ENCODE results near the gene HSPB9. TPM values are rescaled to one million over a fixed set of nuclear protein-coding genes. Genes with fewer than 3 reads are reported as not detected.

HSPB9 gene
- total and polyA plus RNA-seq, 2 of the 8 experiments (the other 6 are each of a cell fraction or from before 2014, with no cell fraction given) = 0.27 to 0.30 TPM

GRCh38 chr17:42109086-42109485 lies 13.5 kb upstream of the HSPB9 start:
- no peaks in the 10 kb centered on the region for H3K9me3 ChIP-seq (ENCODE audit: insufficient read depth in 2 of 2, low read depth in 1 of 2, low read length in 1 of 2)
- POLR2A ChIA-PET (ENCODE audit: partially characterized antibody) = interaction anchor here (7.2 kb wide), 1 partner anchor 12 kb away, joined by 51 read pairs; the partner anchor contains the start of genes HSPB9 and KAT2A
- WGBS, 2 experiments (ENCODE audit: extremely low coverage in 1 of 2, insufficient coverage in 1 of 2, insufficient read length in 1 of 2, insufficient replicate concordance in 2 of 2, low coverage in 1 of 2, low lambda C conversion rate in 2 of 2, missing lambda C conversion rate in 1 of 2) = 85% methylated on average over 9 of the region's 9 CpGs; no CpG with 5 or more reads in 1 of the 2 experiments
- H2BK120ac ChIP-seq (replicated peaks; ENCODE audit: low read depth, low read length) = no peak overlapping the region
- H2BK15ac ChIP-seq (ENCODE audit: low read length) = no peak overlapping the region; the same call in 1 of the 2 replicates
- no peak for DNase-seq (ENCODE audit: low read depth in 1 of 2, low spot score in 2 of 2)
- no peak overlapping the region for H3K18ac ChIP-seq (ENCODE audit: extremely low read depth, low read length)
- no peak overlapping the region for H3K56ac ChIP-seq (replicated peaks; ENCODE audit: insufficient read length, low read depth, low read length)
- H4K91ac ChIP-seq (replicated peaks; ENCODE audit: insufficient read length, low read length) = peak overlapping the region; percentile 55
- H3K79me1 ChIP-seq (ENCODE audit: low read depth, low read length) = no peaks in the 10 kb centered on the region
- H2AK5ac ChIP-seq (ENCODE audit: low read depth, low read length) = no peak overlapping the region
- no peak overlapping the region for H3K4ac ChIP-seq (replicated peaks; ENCODE audit: insufficient read length, low read depth, low read length)
- no peak overlapping the region for H2BK20ac ChIP-seq (ENCODE audit: low read length)
- no peaks in the 10 kb centered on the region for H3K79me2 ChIP-seq (ENCODE audit: control insufficient read depth in 1 of 2, insufficient read depth in 2 of 2, low read length in 2 of 2)
- no peak overlapping the region for H3K4me2 ChIP-seq (ENCODE audit: insufficient read depth in 1 of 2, low read depth in 2 of 2, low read length in 2 of 2)
- no peak overlapping the region for H3K14ac ChIP-seq (ENCODE audit: insufficient read length)
- H2BK12ac ChIP-seq (ENCODE audit: low read depth, low read length) = peak overlapping the region; percentile 81; the same call in 1 of the 2 replicates
- H3K27ac ChIP-seq (ENCODE audit: low read depth, low read length) = no peak overlapping the region
- H3K9ac ChIP-seq (replicated peaks in 1 of 4; ENCODE audit: extremely low read depth in 1 of 4, low read depth in 3 of 4, low read length in 3 of 4) = no peak overlapping the region
- H3K36me3 ChIP-seq (ENCODE audit: control insufficient read depth in 2 of 4, insufficient read depth in 4 of 4, low read length in 3 of 4) = peaks cover 0 to 2% (median 0%) of the 10 kb centered on the region in 4 experiments; a peak in 1 of 8 replicates
- no peak overlapping the region for H3K4me3 ChIP-seq (ENCODE audit: extremely low read depth in 1 of 4, insufficient read depth in 2 of 4, low read depth in 3 of 4, low read length in 4 of 4)
- H4K5ac ChIP-seq (ENCODE audit: insufficient read length, low read depth, low read length) = no peak overlapping the region
- H3K23ac ChIP-seq (ENCODE audit: insufficient read length) = no peak overlapping the region
- peaks cover 0 to 18% (median 10%) of the 10 kb centered on the region in 4 experiments; a peak in 6 of 7 replicates for H3K4me1 ChIP-seq (replicated peaks in 1 of 4; ENCODE audit: control insufficient read depth in 3 of 4, insufficient read depth in 4 of 4, low read length in 3 of 4)
- H2AFZ ChIP-seq (ENCODE audit: low read length) = no peak overlapping the region
- H2BK5ac ChIP-seq (ENCODE audit: low read depth, low read length) = peak overlapping the region; percentile 97; the same call in 1 of the 2 replicates
- H3K23me2 ChIP-seq (ENCODE audit: low read depth, low read length) = peaks cover 2% of the 10 kb centered on the region; the same call in 1 of the 2 replicates
- H4K20me1 ChIP-seq (replicated peaks in 1 of 2; ENCODE audit: control insufficient read depth in 1 of 2, insufficient read depth in 2 of 2, low read length in 2 of 2) = no peaks in the 10 kb centered on the region
- CTCF ChIA-PET (ENCODE audit: partially characterized antibody) = interaction anchor here (1.1 to 39.4 kb wide), 7 partner anchors 7 to 150 kb away, joined by 3 to 1084 read pairs (median 323); partner anchors contain the start of genes CNP, DHX58, DNAJC7 and HSPB9
- H4K8ac ChIP-seq (ENCODE audit: extremely low read depth, insufficient read depth, low read length) = no peak overlapping the region; the same call in 1 of the 2 replicates
- no peak for FAIRE-seq
- H3K27me3 ChIP-seq (replicated peaks in 1 of 4; ENCODE audit: control insufficient read depth in 3 of 4, extremely low read depth in 1 of 4, insufficient read depth in 3 of 4, low read length in 3 of 4) = no peaks in the 10 kb centered on the region
- TF ChIP-seq CHD2 (IDR thresholded peaks at IDR 0.05; ENCODE audit: low read length) = no peak
- TF ChIP-seq SP1 (IDR thresholded peaks at IDR 0.05; ENCODE audit: low read depth, low read length) = no peak
- TF ChIP-seq POLR2A (IDR thresholded peaks at IDR 0.05; ENCODE audit: control extremely low read depth in 1 of 2, low read depth in 2 of 2, low read length in 2 of 2) = no peak
- TF ChIP-seq CTBP2 (IDR thresholded peaks at IDR 0.05; ENCODE audit: borderline replicate concordance, insufficient read depth, insufficient read length, low read length) = no peak
- no peak for TF ChIP-seq GABPA (IDR thresholded peaks at IDR 0.05; ENCODE audit: borderline replicate concordance, insufficient read depth, low read length)
- TF ChIP-seq, protein P1, sequence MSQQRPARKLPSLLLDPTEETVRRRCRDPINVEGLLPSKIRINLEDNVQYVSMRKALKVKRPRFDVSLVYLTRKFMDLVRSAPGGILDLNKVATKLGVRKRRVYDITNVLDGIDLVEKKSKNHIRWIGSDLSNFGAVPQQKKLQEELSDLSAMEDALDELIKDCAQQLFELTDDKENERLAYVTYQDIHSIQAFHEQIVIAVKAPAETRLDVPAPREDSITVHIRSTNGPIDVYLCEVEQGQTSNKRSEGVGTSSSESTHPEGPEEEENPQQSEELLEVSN (IDR thresholded peaks at IDR 0.05) = no peak
- TF ChIP-seq SP4 (IDR thresholded peaks at IDR 0.05; ENCODE audit: low read length) = no peak
- TF ChIP-seq MAFK (IDR thresholded peaks at IDR 0.05; ENCODE audit: low read depth, low read length) = no peak
- TF ChIP-seq CBX8 (IDR thresholded peaks at IDR 0.05; ENCODE audit: borderline replicate concordance, low read depth, low read length) = no peak
- no peak for TF ChIP-seq ATF2 (IDR thresholded peaks at IDR 0.05; ENCODE audit: low read length)
- no peak for TF ChIP-seq CBX5 (IDR thresholded peaks at IDR 0.05; ENCODE audit: low read depth, low read length)
- no peak for TF ChIP-seq RFX5 (IDR thresholded peaks at IDR 0.05; ENCODE audit: borderline replicate concordance, low read depth, low read length)

All from H1 (cell line).